GM12874 (cell line): ENCODE results near the gene LHX5.
A peak's percentile ranks its signal among the peaks of the same experiment; 100 is the strongest.

Source experiments
- TF ChIP-seq, protein P1 (sequence below): IDR thresholded peaks from 2 replicates; pipeline ENCODE4 v1.5.1; 2011; ENCODE audit warnings: low read depth, mild to moderate bottlenecking, control low read depth, low read length, moderate library complexity; ENCODE audit not compliant: insufficient read depth

LHX5 gene

DNA sequence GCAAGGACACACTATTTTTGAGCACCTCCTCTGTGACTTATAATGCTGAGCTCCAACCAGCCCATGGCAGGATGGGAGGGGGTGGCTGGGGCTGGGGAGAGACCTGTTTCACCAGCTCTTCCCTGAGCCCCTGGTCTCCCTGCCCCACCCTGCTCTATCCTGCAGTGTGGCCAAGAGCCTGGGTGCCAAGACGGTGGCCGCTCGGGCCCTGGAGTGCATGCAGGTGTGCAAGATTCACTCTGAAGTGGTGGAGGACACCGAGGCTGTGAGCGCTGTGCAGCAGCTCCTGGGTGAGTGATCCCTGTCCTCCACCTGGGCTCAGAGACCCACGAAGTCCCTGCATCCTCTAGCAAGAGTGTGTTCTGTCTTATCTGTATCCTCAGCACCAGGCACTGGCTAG, 35.1 kb downstream of the LHX5 start:
- TF ChIP-seq, protein P1, sequence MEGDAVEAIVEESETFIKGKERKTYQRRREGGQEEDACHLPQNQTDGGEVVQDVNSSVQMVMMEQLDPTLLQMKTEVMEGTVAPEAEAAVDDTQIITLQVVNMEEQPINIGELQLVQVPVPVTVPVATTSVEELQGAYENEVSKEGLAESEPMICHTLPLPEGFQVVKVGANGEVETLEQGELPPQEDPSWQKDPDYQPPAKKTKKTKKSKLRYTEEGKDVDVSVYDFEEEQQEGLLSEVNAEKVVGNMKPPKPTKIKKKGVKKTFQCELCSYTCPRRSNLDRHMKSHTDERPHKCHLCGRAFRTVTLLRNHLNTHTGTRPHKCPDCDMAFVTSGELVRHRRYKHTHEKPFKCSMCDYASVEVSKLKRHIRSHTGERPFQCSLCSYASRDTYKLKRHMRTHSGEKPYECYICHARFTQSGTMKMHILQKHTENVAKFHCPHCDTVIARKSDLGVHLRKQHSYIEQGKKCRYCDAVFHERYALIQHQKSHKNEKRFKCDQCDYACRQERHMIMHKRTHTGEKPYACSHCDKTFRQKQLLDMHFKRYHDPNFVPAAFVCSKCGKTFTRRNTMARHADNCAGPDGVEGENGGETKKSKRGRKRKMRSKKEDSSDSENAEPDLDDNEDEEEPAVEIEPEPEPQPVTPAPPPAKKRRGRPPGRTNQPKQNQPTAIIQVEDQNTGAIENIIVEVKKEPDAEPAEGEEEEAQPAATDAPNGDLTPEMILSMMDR = no peak

DNA sequence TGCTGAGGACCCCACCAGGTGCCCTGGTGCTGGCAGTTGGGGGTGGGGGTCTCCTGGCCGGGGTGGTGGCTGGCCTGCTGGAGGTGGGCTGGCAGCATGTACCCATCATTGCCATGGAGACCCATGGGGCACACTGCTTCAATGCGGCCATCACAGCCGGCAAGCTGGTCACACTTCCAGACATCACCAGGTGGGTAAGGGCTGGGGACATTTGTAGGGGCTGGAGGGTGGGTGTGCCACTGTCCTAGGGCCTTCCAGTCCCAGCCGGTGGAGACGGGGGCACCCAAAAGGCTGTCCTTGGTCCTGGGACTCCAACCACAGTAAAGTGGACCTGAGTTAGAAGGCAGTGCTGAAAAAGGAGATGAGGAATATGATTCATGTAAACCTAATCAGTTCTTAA, 36.3 kb downstream of the LHX5 start:
- TF ChIP-seq, protein P1 = no peak

DNA sequence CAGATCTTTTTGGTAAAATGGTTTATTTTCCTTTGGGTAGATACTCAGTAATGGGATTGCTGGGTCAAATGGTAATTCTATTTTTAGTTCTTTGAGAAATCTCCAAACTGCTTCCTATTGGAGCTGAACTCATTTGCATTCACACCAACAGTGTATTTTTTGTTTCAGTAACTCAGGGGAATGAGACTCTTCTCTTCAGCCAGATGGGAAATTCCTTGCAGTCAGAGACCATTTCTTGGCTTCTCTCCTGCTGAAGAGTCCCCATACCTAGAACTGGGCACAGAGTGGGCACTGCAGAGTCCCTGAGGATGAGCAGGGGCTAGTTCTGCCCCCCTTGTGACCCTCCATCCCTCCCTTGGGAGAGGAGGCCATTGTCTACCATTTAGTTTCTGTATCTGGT, 38.7 kb downstream of the LHX5 start:
- TF ChIP-seq, protein P1 = no peak

DNA sequence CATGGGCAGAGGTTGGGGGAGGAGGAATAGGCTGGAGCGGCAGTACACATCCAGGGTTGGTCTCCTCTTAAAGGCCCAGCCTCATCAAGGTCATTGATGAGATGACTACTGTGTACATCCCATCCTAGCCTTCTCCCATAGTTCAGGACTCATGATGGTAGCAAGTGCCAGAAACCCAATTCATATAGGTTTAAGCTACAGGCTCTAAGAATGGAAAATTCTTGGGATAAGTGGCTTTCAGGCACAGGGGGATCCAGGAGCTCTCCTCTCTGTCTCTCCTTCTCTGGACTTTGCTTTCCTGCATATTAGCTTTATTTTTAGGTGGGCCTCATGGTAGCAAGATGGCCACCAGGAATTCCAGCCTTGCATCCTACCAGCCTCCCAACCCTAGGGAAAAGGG, 43.2 kb downstream of the LHX5 start:
- TF ChIP-seq, protein P1 = no peak

DNA sequence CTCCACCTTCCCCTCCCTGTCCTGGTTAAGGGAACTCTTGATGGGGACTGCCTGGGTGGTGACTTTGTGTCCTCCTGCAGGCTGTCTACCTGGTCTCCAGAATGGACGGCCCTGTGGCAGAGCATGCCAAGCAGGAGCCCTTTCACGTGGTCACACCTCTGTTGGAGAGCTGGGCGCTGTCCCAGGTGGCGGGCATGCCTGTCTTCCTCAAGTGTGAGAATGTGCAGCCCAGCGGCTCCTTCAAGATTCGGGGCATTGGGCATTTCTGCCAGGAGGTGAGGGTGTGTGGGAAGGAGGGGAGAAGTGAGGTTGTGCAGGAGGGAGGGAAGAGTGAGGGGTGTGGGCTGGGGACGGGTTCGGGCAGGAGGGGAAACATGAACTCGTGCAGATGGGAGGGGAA, 43.8 kb downstream of the LHX5 start:
- TF ChIP-seq, protein P1 = no peak

DNA sequence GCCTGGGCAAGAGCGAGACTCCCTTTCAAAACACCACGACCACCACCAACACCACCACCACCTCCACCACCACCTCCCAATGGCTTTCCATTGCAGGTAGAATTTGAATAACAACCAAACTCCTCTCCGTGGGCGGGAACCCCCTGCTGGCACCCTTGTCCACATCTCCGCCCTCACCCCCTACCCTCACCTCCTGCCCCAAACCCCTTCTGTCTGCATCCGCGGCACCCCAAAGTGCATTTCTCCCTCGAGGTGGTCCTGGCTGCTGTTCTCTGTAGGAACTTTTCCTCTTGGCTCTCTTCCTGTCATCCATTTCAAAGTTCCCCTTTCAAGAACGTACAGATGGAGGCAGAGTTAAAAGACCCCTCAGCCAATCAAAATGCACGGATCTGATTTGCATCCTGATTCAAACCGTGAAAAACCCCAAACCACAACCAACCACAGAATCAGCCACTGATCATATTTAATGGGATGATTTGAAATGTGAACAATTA, 45.7 kb downstream of the LHX5 start:
- TF ChIP-seq, protein P1 = no peak

DNA sequence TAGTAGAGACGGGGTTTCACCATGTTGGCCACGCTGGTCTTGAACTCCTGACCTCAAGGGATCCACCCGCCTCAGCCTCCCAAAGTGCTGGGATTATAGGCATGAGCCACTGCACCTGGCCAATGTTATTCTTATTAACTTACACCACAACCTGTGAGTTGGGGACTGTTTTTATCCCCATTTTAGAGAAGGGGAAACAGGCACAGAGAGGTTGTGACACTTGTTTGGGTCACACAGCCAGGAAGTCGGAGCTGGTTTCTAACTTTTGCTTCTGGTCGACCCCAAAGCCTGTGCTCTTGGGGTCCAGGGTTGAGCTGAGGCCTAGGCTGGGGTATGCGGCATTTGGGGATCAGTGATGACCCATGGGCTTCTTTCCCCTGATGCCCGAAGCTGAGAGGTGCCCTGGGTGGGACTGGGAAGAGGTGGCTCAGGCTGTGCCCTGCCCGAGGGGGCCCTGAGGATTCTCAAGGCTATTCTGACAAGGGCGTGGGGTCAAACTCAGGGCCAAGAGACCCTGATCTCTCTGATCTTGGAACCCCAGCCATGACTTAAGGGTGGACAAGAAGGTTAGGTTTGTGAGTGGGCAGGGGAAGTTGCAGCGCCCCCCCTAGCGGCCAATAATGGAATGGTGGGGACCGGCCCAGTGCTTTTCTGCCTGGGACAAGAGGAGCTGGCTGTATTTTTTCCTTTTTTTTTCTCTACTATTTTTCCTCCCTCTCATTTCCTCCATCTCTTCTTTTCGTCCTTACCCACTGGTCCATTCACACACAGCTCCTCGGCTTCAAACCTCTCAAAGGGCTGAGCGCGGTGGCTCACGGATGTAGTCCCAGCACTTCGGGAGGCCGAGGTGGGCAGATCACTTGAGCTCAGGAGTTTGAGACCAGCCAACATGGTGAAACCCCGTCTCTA, 46.5 kb downstream of the LHX5 start:
- TF ChIP-seq, protein P1 = peak; percentile 89
